GM12864 (cell line): ENCODE data around the gene AGL.
"Not testable (repeated sequence)": the region's sequence is repeated elsewhere in the genome, so short reads cannot be mapped to it uniquely, and the experiment has no call there.

Experiments
- DNase-seq: peaks from one replicate; pipeline ENCODE4 v3.0.0-alpha.2; 2011; ENCODE audit warnings: low read depth
- H3K4me3 ChIP-seq: 2 replicates; pipeline ENCODE4 v1.5.1; 2011; ENCODE audit warnings: mild to moderate bottlenecking, low read depth, low read length, control low read depth
- CTCF ChIP-seq: IDR thresholded peaks from 2 replicates; pipeline ENCODE4 v1.5.1; 2011; ENCODE audit warnings: low read depth, mild to moderate bottlenecking, moderate library complexity, low read length, control low read depth, inconsistent platforms; ENCODE audit errors: missing control alignments

AGL gene

GRCh38 chr1:99887890-99888289 lies 37.7 kb downstream of the AGL start:
- no peak for DNase-seq
- TF ChIP-seq CTCF, result no peak
- no peak overlapping the region for H3K4me3 ChIP-seq

GRCh38 chr1:99891997-99892396 lies 41.8 kb downstream of the AGL start:
- H3K4me3 ChIP-seq, result no peak overlapping the region
- DNase-seq, result no peak
- no peak for TF ChIP-seq CTCF

GRCh38 chr1:99903278-99903677 lies 53.1 kb downstream of the AGL start:
- not testable (repeated sequence) for DNase-seq, H3K4me3 ChIP-seq

GRCh38 chr1:99906535-99906934 lies 56.4 kb downstream of the AGL start:
- DNase-seq, result no peak
- no peak for TF ChIP-seq CTCF
- H3K4me3 ChIP-seq, result no peak overlapping the region

- no peak for TF ChIP-seq CTCF
- DNase-seq, result no peak
- no peak overlapping the region for H3K4me3 ChIP-seq
These were observed 67.1 kb downstream of the AGL start for GRCh38 chr1:99917214-99917613.

- no peak for DNase-seq
- no peak overlapping the region for H3K4me3 ChIP-seq
- no peak for TF ChIP-seq CTCF
These were observed 69.1 kb downstream of the AGL start for GRCh38 chr1:99919220-99919619.

- no peak for DNase-seq
- no peak for TF ChIP-seq CTCF
- no peak overlapping the region for H3K4me3 ChIP-seq
These were observed 84.6 kb downstream of the AGL start for GRCh38 chr1:99934801-99935200.

GRCh38 chr1:99935534-99935933 lies 85.4 kb downstream of the AGL start:
- DNase-seq, result no peak
- no peak overlapping the region for H3K4me3 ChIP-seq
- TF ChIP-seq CTCF, result no peak
